ENCODE results near the gene HYAL4.

The HYAL4 gene

GRCh38 chr7:123844712-123845219, at the start of gene HYAL4:
TSS of gene HYAL4 (plus strand) at chr7:123845169. CDS start at chr7:123868274, 23,105 bp downstream.
- TF ChIP-seq FOXP2 (optimal IDR thresholded peaks at IDR 0.05; ENCODE audit: control extremely low read depth, extremely low read length, insufficient read depth): no peak
- no peak for TF ChIP-seq POLR2AphosphoS5 (IDR thresholded peaks at IDR 0.05; ENCODE audit: borderline replicate concordance, low read depth, low read length)
- no peak for TF ChIP-seq EZH2 (IDR thresholded peaks at IDR 0.05)
- H3K9me3 ChIP-seq (ENCODE audit: low read depth, low read length): no peaks in the 10 kb centered on the region

GRCh38 chr7:123795917-123796316, 49.1 kb upstream of the HYAL4 start:
- Histone ChIP-seq H3K9me3 (ENCODE audit: low read depth, low read length) (no peaks in the 10 kb centered on the region), H3K9ac (ENCODE audit: insufficient read length) (no peak overlapping the region), H3K27ac (no peak overlapping the region), H3K4me3 (no peak overlapping the region), H3K36me3 (ENCODE audit: insufficient read depth, low read length) (no peaks in the 10 kb centered on the region)
- no peak for TF ChIP-seq EZH2 (IDR thresholded peaks at IDR 0.05)
- no peak for TF ChIP-seq FOXP2 (optimal IDR thresholded peaks at IDR 0.05; ENCODE audit: control extremely low read depth, extremely low read length, insufficient read depth)
- no peak for TF ChIP-seq POLR2AphosphoS5 (IDR thresholded peaks at IDR 0.05; ENCODE audit: borderline replicate concordance, low read depth, low read length)
- DNase-seq (ENCODE audit: low read depth, low spot score): no peak

More at GRCh38 chr7:123844712-123845219, at the start of gene HYAL4:
- DNase-seq (ENCODE audit: low read depth, low spot score): no peak
- H3K4me3 ChIP-seq: no peak within 1 kb of the TSS
- no peak within 1 kb of the TSS for H3K27ac ChIP-seq
- H3K9ac ChIP-seq (ENCODE audit: insufficient read length): no peak within 1 kb of the TSS
- no peaks in the 10 kb centered on the region for H3K36me3 ChIP-seq (ENCODE audit: insufficient read depth, low read length)

- Histone ChIP-seq H3K9me3 (ENCODE audit: low read depth, low read length) (no peaks in the 10 kb centered on the region), H3K4me3 (no peak overlapping the region), H3K27ac (no peak overlapping the region), H3K36me3 (ENCODE audit: insufficient read depth, low read length) (no peaks in the 10 kb centered on the region), H3K9ac (ENCODE audit: insufficient read length) (no peak overlapping the region)
- TF ChIP-seq FOXP2 (optimal IDR thresholded peaks at IDR 0.05; ENCODE audit: control extremely low read depth, extremely low read length, insufficient read depth) (no peak), POLR2AphosphoS5 (IDR thresholded peaks at IDR 0.05; ENCODE audit: borderline replicate concordance, low read depth, low read length) (no peak), EZH2 (IDR thresholded peaks at IDR 0.05) (no peak)
- no peak for DNase-seq (ENCODE audit: low read depth, low spot score)
These were observed 48.4 kb upstream of the HYAL4 start for GRCh38 chr7:123796568-123796967.

- peak; percentile 35 for DNase-seq (ENCODE audit: low read depth, low spot score)
- TF ChIP-seq FOXP2 (optimal IDR thresholded peaks at IDR 0.05; ENCODE audit: control extremely low read depth, extremely low read length, insufficient read depth) (no peak), POLR2AphosphoS5 (IDR thresholded peaks at IDR 0.05; ENCODE audit: borderline replicate concordance, low read depth, low read length) (no peak), EZH2 (IDR thresholded peaks at IDR 0.05) (no peak)
- Histone ChIP-seq H3K27ac (0 out of 2 replicates have a peak overlapping the region, but pooled peaks have one; percentile 6), H3K9ac (ENCODE audit: insufficient read length) (no peak overlapping the region), H3K36me3 (ENCODE audit: insufficient read depth, low read length) (no peaks in the 10 kb centered on the region), H3K9me3 (ENCODE audit: low read depth, low read length) (no peaks in the 10 kb centered on the region), H3K4me3 (no peak overlapping the region)
These were observed 47.1 kb upstream of the HYAL4 start for GRCh38 chr7:123797673-123798531.

- no peak for DNase-seq (ENCODE audit: low read depth, low spot score)
- TF ChIP-seq EZH2 (IDR thresholded peaks at IDR 0.05): no peak
- no peak for TF ChIP-seq FOXP2 (optimal IDR thresholded peaks at IDR 0.05; ENCODE audit: control extremely low read depth, extremely low read length, insufficient read depth)
- no peak for TF ChIP-seq POLR2AphosphoS5 (IDR thresholded peaks at IDR 0.05; ENCODE audit: borderline replicate concordance, low read depth, low read length)
- no peak overlapping the region for H3K4me3 ChIP-seq
- H3K27ac ChIP-seq: 0 out of 2 replicates have a peak overlapping the region, but pooled peaks have one; percentile 6
- no peaks in the 10 kb centered on the region for H3K9me3 ChIP-seq (ENCODE audit: low read depth, low read length)
- no peaks in the 10 kb centered on the region for H3K36me3 ChIP-seq (ENCODE audit: insufficient read depth, low read length)
- H3K9ac ChIP-seq (ENCODE audit: insufficient read length): no peak overlapping the region
These were observed 46.3 kb upstream of the HYAL4 start for GRCh38 chr7:123798532-123799188.

- TF ChIP-seq EZH2 (IDR thresholded peaks at IDR 0.05) (no peak), FOXP2 (optimal IDR thresholded peaks at IDR 0.05; ENCODE audit: control extremely low read depth, extremely low read length, insufficient read depth) (no peak), POLR2AphosphoS5 (IDR thresholded peaks at IDR 0.05; ENCODE audit: borderline replicate concordance, low read depth, low read length) (no peak)
- no peak for DNase-seq (ENCODE audit: low read depth, low spot score)
These were observed 42.7 kb upstream of the HYAL4 start for GRCh38 chr7:123802249-123802648.

GRCh38 chr7:123805287-123805686, 39.7 kb upstream of the HYAL4 start:
- Histone ChIP-seq H3K27ac (no peak overlapping the region), H3K9ac (ENCODE audit: insufficient read length) (no peak overlapping the region), H3K36me3 (ENCODE audit: insufficient read depth, low read length) (no peaks in the 10 kb centered on the region), H3K4me3 (no peak overlapping the region), H3K9me3 (ENCODE audit: low read depth, low read length) (no peaks in the 10 kb centered on the region; the same call in 1 of the 2 replicates)
- DNase-seq (ENCODE audit: low read depth, low spot score): no peak
- TF ChIP-seq EZH2 (IDR thresholded peaks at IDR 0.05): no peak
- TF ChIP-seq POLR2AphosphoS5 (IDR thresholded peaks at IDR 0.05; ENCODE audit: borderline replicate concordance, low read depth, low read length): no peak
- TF ChIP-seq FOXP2 (optimal IDR thresholded peaks at IDR 0.05; ENCODE audit: control extremely low read depth, extremely low read length, insufficient read depth): no peak

More at GRCh38 chr7:123802249-123802648, 42.7 kb upstream of the HYAL4 start:
- H3K36me3 ChIP-seq (ENCODE audit: insufficient read depth, low read length): no peaks in the 10 kb centered on the region
- H3K9me3 ChIP-seq (ENCODE audit: low read depth, low read length): no peaks in the 10 kb centered on the region
- H3K27ac ChIP-seq: no peak overlapping the region
- H3K9ac ChIP-seq (ENCODE audit: insufficient read length): no peak overlapping the region
- H3K4me3 ChIP-seq: no peak overlapping the region

- no peak for TF ChIP-seq EZH2 (IDR thresholded peaks at IDR 0.05)
- no peak for TF ChIP-seq POLR2AphosphoS5 (IDR thresholded peaks at IDR 0.05; ENCODE audit: borderline replicate concordance, low read depth, low read length)
- TF ChIP-seq FOXP2 (optimal IDR thresholded peaks at IDR 0.05; ENCODE audit: control extremely low read depth, extremely low read length, insufficient read depth): no peak
- H3K9me3 ChIP-seq (ENCODE audit: low read depth, low read length): no peaks in the 10 kb centered on the region; the same call in 1 of the 2 replicates
- no peak overlapping the region for H3K27ac ChIP-seq
- DNase-seq (ENCODE audit: low read depth, low spot score): no peak
- no peak overlapping the region for H3K4me3 ChIP-seq
- no peak overlapping the region for H3K9ac ChIP-seq (ENCODE audit: insufficient read length)
- H3K36me3 ChIP-seq (ENCODE audit: insufficient read depth, low read length): no peaks in the 10 kb centered on the region
These were observed 35.5 kb upstream of the HYAL4 start for GRCh38 chr7:123809471-123809870.

Measured in SK-N-MC (cell line).